Endothelial cell of umbilical vein (primary cell): ENCODE measurements around the gene FMNL1. TPM values are rescaled to one million over a fixed set of nuclear protein-coding genes. Genes with fewer than 3 reads are reported as not detected.

Experiments used
- BruUV-seq: library from RNA; stranded (reverse); fragments of 400-500 nt; replicated peaks from 2 replicates; lab custom pipeline; 2021; lab: Mats Ljungman, UMichigan
- CTCF ChIA-PET: fragments of 300-600, 350-600 bp; sonication (Branson Sonifier 250); formaldehyde crosslinking; loops from one replicate; lab custom pipeline; 2021; ENCODE audit warnings: antibody characterized with exemption, inconsistent platforms; lab: Charles Lee
- POLR2A ChIA-PET: fragments of 300-600, 350-600 bp; sonication (Branson Sonifier 250); formaldehyde crosslinking; loops from one replicate; lab custom pipeline; 2021; ENCODE audit warnings: antibody characterized with exemption, inconsistent platforms; lab: Charles Lee
- DNase-seq: peaks from one replicate; pipeline ENCODE4 v3.0.0-alpha.2; 2011; ENCODE audit warnings: low read depth, low spot score
- FAIRE-seq: peaks from 2 replicates; lab custom pipeline; 2011; peaks lifted over from hg19 to GRCh38; lab: Jason Lieb, UNC
- H2AFZ ChIP-seq: 2 replicates; pipeline ENCODE4 v1.6.0; 2012; ENCODE audit warnings: low read depth, low read length, control low read depth, inconsistent platforms
- H3K27ac ChIP-seq: 2 replicates; pipeline ENCODE4 v1.5.1; 2011; ENCODE audit warnings: low read depth, mild to moderate bottlenecking, control low read depth, low read length, moderate library complexity; ENCODE audit not compliant: insufficient read depth
- H3K27me3 ChIP-seq, 2 experiments: 2 replicates each; pipeline versions ENCODE4 v1.6.0 to v1.6.1; 2011; ENCODE audit warnings: low read length in 2 of 2, mixed read lengths in 1 of 2; ENCODE audit not compliant: control insufficient read depth in 2 of 2, insufficient read depth in 2 of 2
- H3K36me3 ChIP-seq, 2 experiments: 2 replicates in 1 of 2; 3 replicates in 1 of 2; pipeline ENCODE4 v1.5.1; 2011; ENCODE audit warnings: low read length in 2 of 2, mild to moderate bottlenecking in 1 of 2, moderate library complexity in 1 of 2; ENCODE audit not compliant: control insufficient read depth in 2 of 2, insufficient read depth in 2 of 2; ENCODE audit errors: extremely low read depth in 1 of 2
- H3K4me1 ChIP-seq: 3 replicates; pipeline ENCODE4 v1.5.1; 2011; ENCODE audit warnings: mild to moderate bottlenecking, low read length; ENCODE audit not compliant: control insufficient read depth, insufficient read depth; ENCODE audit errors: extremely low read depth
- H3K4me2 ChIP-seq: 2 replicates; pipeline ENCODE4 v1.6.1; 2011; ENCODE audit warnings: low read length, control low read depth, mixed read lengths; ENCODE audit not compliant: insufficient read depth
- H3K4me3 ChIP-seq, 3 experiments: fragments of 200-600 bp in 1 of 3; sonication (generic), shearing (Covaris generic) in 1 of 3; replicated peaks in 1 of 3; 2 replicates each; pipeline ENCODE4 v1.5.1; 2011 to 2016; ENCODE audit warnings: control low read depth in 3 of 3, low read length in 3 of 3, mild to moderate bottlenecking in 2 of 3, inconsistent platforms in 1 of 3, low read depth in 1 of 3, moderate library complexity in 1 of 3; ENCODE audit not compliant: insufficient read depth in 1 of 3
- H3K79me2 ChIP-seq: 2 replicates; pipeline ENCODE4 v1.6.0; 2012; ENCODE audit warnings: low read length, inconsistent platforms; ENCODE audit not compliant: control insufficient read depth, insufficient read depth
- H3K9ac ChIP-seq: replicated peaks from 2 replicates; pipeline ENCODE3; 2011; ENCODE audit warnings: low read length, control low read depth; ENCODE audit not compliant: insufficient read depth; ENCODE audit errors: extremely low read depth
- H3K9me1 ChIP-seq: replicated peaks from 3 replicates; pipeline ENCODE4 v1.6.0; 2011; ENCODE audit warnings: mild to moderate bottlenecking, low read length; ENCODE audit not compliant: control insufficient read depth, insufficient read depth; ENCODE audit errors: extremely low read depth
- H3K9me3 ChIP-seq: replicated peaks from 2 replicates; pipeline ENCODE4 v1.5.1; 2012; ENCODE audit warnings: low read length, inconsistent platforms; ENCODE audit not compliant: control insufficient read depth, insufficient read depth
- H4K20me1 ChIP-seq: replicated peaks from 2 replicates; pipeline ENCODE3; 2011; ENCODE audit warnings: mild to moderate bottlenecking, low read length; ENCODE audit not compliant: control insufficient read depth, insufficient read depth; ENCODE audit errors: extremely low read depth
- CTCF ChIP-seq, 2 donors: IDR thresholded peaks; 1 replicate in 1 of 2; 2 replicates in 1 of 2; pipeline ENCODE4 v1.5.1; 2011; ENCODE audit warnings: low read length in 2 of 2, mild to moderate bottlenecking in 2 of 2, moderate library complexity in 2 of 2, control low read depth in 1 of 2, inconsistent platforms in 1 of 2, low read depth in 1 of 2; ENCODE audit not compliant: insufficient read depth in 1 of 2; ENCODE audit errors: extremely low read depth in 1 of 2
- GATA2 ChIP-seq: IDR thresholded peaks from 2 replicates; pipeline ENCODE4 v1.7.0; 2011; ENCODE audit warnings: low read depth, mild to moderate bottlenecking, moderate library complexity, mixed read lengths, low read length; ENCODE audit not compliant: insufficient read length, insufficient read depth
- MYC ChIP-seq: IDR thresholded peaks from one replicate; pipeline ENCODE4 v1.6.1; 2011; ENCODE audit warnings: mild to moderate bottlenecking, low read depth, low read length
- dilution Hi-C: fragments of 300-500 bp; cut with MboI; formaldehyde crosslinking; loops from one replicate; pipeline ENCODE4 v1.15.0; 2019; ENCODE audit warnings: low sequenced_read_pairs; ENCODE audit not compliant: extremely low pct_ligation_motif_present
- intact Hi-C: fragments of 100-400 bp; cut with micrococcal nuclease; formaldehyde crosslinking; loops from one replicate; pipeline ENCODE4 v1.10.0; 2022
- polyA plus RNA-seq, 4 experiments: library from polyadenylated mRNA; depleted of rRNA in 3 of 4; stranded (reverse) in 3 of 4; unstranded in 1 of 4; fragments of >200 nt; gene quantifications; 2 replicates each; pipeline versions ENCODE4 v1.2.1 to v1.2.3, GENCODE V29; 2011 to 2012; ENCODE audit warnings: missing spikeins in 1 of 4
- total RNA-seq: library from RNA; stranded (reverse); gene quantifications from 2 replicates; pipeline ENCODE4 v1.2.3, GENCODE V29; 2021

FMNL1 gene
- total and polyA plus RNA-seq, 2 donors (not counting 3 experiments of a cell fraction or from before 2014, with no cell fraction given), result 0.95 to 1.6 TPM

DNA sequence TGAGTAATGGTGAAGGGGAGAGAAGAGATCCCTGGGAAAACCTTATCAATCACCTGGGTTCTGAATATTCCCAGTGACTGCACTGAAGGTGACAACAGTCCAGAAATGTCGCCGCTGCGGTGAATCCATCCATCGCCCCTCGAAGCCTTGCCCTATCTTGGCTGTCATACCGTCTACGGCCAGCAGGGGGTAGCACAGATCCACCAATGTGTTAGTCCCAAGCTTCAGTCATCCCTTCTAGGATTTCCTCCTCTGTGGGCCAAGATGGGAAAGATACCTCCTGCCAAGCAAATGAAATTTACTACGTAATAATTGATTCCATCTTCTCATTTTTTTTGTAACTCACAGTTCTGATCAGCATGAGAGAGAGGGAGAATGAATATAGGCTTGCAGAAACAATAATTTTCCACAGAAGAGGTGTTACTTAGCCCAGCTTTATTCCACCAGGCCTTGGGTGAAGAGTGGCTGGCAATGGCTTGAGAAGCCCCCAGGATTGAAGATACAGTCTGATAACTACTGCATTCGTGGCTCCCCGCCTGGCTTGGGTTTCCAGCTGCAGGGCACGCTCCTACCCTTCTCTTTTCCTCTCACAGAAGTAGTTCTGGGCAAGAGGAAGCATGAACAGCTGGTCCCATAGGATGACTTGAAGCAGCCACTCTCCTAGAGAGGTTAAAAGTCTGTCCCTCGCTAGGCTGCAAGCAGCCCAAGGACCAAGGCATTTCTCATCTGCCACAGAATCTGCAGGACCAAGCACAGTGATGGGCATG is 2.6 kb upstream of the FMNL1 start:
- Histone ChIP-seq H3K4me1 (no peaks in the 10 kb centered on the region), H4K20me1 (no peaks in the 10 kb centered on the region), H3K79me2 (no peaks in the 10 kb centered on the region), H2AFZ (peak overlapping the region; percentile 8), H3K9me1 (no peaks in the 10 kb centered on the region), H3K27ac (no peak overlapping the region), H3K9me3 (no peaks in the 10 kb centered on the region), H3K36me3 (no peaks in the 10 kb centered on the region), H3K4me3 (no peak overlapping the region), H3K9ac (no peak overlapping the region), H3K27me3 (peaks cover 9 to 21% of the 10 kb centered on the region in 2 experiments), H3K4me2 (no peak overlapping the region)
- no TSS peak for BruUV-seq
- intact Hi-C loops (loop anchor here (1.0 to 2.0 kb wide), 3 partner anchors 16 to 210 kb away; no protein-coding TSS in a partner anchor), dilution Hi-C loops (no loop called here)
- ChIA-PET CTCF (interaction anchor here (0.5 to 7.1 kb wide), 51 partner anchors 8 to 730 kb away, joined by 3 to 107 read pairs (median 5); partner anchors contain the start of genes ACBD4, HEXIM1, HEXIM2 and MAP3K14), POLR2A (interaction anchor here (0.7 kb wide), 1 partner anchor 169 kb away, joined by 8 read pairs; no protein-coding TSS in a partner anchor)
- FAIRE-seq (peak; percentile 94), DNase-seq (peak; percentile 74)
- TF ChIP-seq CTCF (IDR thresholded peaks at IDR 0.05; ENCODE audit: extremely low read depth in 1 of 2, insufficient read depth in 1 of 2, low read depth in 1 of 2, low read length in 2 of 2) (peak; percentile 86 to 92), MYC (no peak), GATA2 (peak; percentile 43)

- no peak overlapping the region for H3K4me2 ChIP-seq
- no peak overlapping the region for H3K27ac ChIP-seq
- BruUV-seq, result no TSS peak
- no peak overlapping the region for H3K9ac ChIP-seq
- peaks cover 9 to 21% of the 10 kb centered on the region in 2 experiments for H3K27me3 ChIP-seq
- no peaks in the 10 kb centered on the region for H3K36me3 ChIP-seq
- no peaks in the 10 kb centered on the region for H3K9me1 ChIP-seq
- intact Hi-C loops (no loop called here), dilution Hi-C loops (no loop called here)
- H3K4me1 ChIP-seq, result no peaks in the 10 kb centered on the region
- H4K20me1 ChIP-seq, result no peaks in the 10 kb centered on the region
- ChIA-PET CTCF (interaction anchor here (1.4 to 7.1 kb wide), 19 partner anchors 9 to 729 kb away, joined by 3 to 107 read pairs (median 10); partner anchors contain the start of genes ACBD4 and HEXIM1), POLR2A (no interaction called here)
- no peak overlapping the region for H2AFZ ChIP-seq
- H3K79me2 ChIP-seq, result no peaks in the 10 kb centered on the region
- H3K9me3 ChIP-seq, result no peaks in the 10 kb centered on the region
- FAIRE-seq, result no peak
- no peak for TF ChIP-seq GATA2
- no peak overlapping the region for H3K4me3 ChIP-seq
- no peak for DNase-seq
Observed at GRCh38 chr17:45220079-45220478, 1.6 kb upstream of the FMNL1 start.
